ENCODE results near the gene CACNA1G. TPM values are rescaled to one million over a fixed set of nuclear protein-coding genes. Genes with fewer than 3 reads are reported as not detected.

CACNA1G gene
- total RNA-seq, 2 donors from 2014 or later, result 3.4 to 6.6 TPM

DNA sequence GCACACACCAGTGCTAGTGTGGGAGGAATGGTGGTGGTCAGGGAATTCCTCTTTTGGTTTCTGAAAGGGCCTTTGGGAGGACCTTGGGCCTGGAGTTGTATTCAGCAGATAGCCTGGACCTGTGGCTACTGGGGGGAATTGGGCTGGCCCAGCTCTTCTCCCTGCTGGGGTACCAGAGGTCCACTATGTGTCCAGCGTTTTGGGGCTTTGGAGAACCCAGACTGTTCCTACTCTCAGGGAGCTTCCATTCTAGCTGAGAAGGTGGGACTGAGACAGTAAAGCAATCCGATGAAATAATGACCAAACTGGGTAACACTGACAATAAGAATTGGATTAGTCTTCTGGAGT is 25.6 kb upstream of the CACNA1G start:
- no peak for DNase-seq (ENCODE audit: low spot score)
- H3K4me3 ChIP-seq, result peak overlapping the region; percentile 53 to 64
- H3K36me3 ChIP-seq, result peaks cover 0 to 3% of the 10 kb centered on the region in 2 donors
- 78% methylated on average over 2 of the region's 2 CpGs for WGBS
- TF ChIP-seq, protein P1, sequence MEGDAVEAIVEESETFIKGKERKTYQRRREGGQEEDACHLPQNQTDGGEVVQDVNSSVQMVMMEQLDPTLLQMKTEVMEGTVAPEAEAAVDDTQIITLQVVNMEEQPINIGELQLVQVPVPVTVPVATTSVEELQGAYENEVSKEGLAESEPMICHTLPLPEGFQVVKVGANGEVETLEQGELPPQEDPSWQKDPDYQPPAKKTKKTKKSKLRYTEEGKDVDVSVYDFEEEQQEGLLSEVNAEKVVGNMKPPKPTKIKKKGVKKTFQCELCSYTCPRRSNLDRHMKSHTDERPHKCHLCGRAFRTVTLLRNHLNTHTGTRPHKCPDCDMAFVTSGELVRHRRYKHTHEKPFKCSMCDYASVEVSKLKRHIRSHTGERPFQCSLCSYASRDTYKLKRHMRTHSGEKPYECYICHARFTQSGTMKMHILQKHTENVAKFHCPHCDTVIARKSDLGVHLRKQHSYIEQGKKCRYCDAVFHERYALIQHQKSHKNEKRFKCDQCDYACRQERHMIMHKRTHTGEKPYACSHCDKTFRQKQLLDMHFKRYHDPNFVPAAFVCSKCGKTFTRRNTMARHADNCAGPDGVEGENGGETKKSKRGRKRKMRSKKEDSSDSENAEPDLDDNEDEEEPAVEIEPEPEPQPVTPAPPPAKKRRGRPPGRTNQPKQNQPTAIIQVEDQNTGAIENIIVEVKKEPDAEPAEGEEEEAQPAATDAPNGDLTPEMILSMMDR (IDR thresholded peaks at IDR 0.05), result no peak
- TF ChIP-seq POLR2AphosphoS5 (IDR thresholded peaks at IDR 0.05), result no peak
- peaks cover 11% of the 10 kb centered on the region for H3K4me1 ChIP-seq (replicated peaks)
- H3K27ac ChIP-seq, result peak overlapping the region; percentile 83 to 85
- intact Hi-C loops (cut with DNase I), result no loop called here
- H3K27me3 ChIP-seq (replicated peaks; ENCODE audit: insufficient read depth), result no peaks in the 10 kb centered on the region
- H3K9me3 ChIP-seq, result no peaks in the 10 kb centered on the region

DNA sequence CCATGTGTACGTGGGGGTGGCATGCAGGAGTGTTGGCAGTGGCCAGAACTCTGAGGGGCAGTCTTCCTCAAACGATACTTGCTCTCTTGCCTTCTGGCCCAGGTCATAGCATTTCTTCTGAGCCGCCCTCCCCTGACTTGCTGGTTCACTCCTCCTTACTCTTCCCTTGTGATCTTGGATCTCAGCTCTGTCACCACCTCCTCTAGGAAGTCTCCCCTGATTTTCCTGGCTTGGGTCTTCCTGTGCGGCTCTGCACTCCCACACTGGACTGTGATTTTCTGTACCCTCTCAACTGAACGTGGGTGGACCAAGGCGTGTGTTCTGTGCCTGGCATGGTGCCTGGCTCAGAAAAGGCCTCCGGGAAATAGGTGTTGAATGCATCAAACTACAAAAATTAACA is 25.1 kb upstream of the CACNA1G start:
- intact Hi-C loops (cut with DNase I), result no loop called here
- peaks cover 11% of the 10 kb centered on the region for H3K4me1 ChIP-seq (replicated peaks)
- 71% methylated on average over 7 of the region's 7 CpGs for WGBS

DNA sequence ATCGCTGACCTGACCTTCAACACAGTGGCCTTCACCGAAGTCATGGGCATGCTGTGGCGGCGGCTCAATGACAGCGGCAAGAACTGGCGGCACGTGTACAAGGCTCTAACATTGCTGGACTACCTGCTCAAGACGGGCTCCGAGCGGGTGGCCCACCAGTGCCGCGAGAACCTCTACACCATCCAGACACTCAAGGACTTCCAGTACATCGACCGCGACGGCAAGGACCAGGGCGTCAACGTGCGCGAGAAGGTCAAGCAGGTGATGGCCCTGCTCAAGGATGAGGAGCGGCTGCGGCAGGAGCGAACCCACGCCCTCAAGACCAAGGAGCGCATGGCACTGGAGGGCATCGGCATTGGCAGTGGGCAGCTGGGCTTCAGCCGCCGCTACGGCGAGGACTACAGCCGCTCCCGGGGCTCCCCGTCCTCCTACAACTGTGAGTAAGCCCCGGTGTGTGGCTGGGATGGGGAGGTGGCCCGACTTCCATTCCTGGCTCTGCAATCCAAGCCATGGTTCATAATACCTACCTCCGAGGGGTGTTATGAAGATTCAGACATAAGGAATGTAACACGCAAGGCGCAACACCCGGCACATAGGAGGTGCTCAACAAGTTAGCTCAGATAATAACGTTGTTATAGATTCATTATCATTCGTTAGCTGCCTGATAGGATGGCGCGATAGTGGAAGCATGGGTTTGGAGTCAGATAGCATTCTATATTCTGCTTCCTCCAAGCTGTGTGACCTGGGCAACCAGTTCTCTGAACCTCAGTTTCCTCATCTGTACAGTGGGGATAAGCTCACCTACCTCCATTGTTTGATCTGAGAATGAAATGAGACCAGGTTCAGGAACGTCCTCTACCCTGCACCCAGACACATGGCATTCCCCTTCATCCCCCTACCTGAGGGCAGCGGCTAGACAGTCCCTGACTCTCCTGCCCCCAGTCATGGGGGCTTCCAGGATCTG is 23.6 kb upstream of the CACNA1G start:
- no peak for TF ChIP-seq POLR2A (IDR thresholded peaks at IDR 0.05)
- TF ChIP-seq POLR2AphosphoS5 (IDR thresholded peaks at IDR 0.05), result no peak
- TF ChIP-seq, protein P1 (IDR thresholded peaks at IDR 0.05), result no peak
- H3K9me3 ChIP-seq, result no peaks in the 10 kb centered on the region
- no peak overlapping the region for H3K4me3 ChIP-seq
- H3K27ac ChIP-seq, result peak overlapping the region; percentile 24 to 28
- peaks cover 0 to 3% of the 10 kb centered on the region in 2 donors for H3K36me3 ChIP-seq
- WGBS, result 92% methylated on average over 45 of the region's 45 CpGs
- peaks cover 21% of the 10 kb centered on the region for H3K4me1 ChIP-seq (replicated peaks)
- no peak for DNase-seq (ENCODE audit: low spot score)
- no peaks in the 10 kb centered on the region for H3K27me3 ChIP-seq (replicated peaks; ENCODE audit: insufficient read depth)
- intact Hi-C loops (cut with DNase I), result no loop called here

More for the DNA sequence above, 25.1 kb upstream of the CACNA1G start:
- Histone ChIP-seq H3K27me3 (replicated peaks; ENCODE audit: insufficient read depth) (no peaks in the 10 kb centered on the region), H3K27ac (peak overlapping the region in 1 of 2 donors; percentile 85), H3K9me3 (no peaks in the 10 kb centered on the region), H3K4me3 (peak overlapping the region in 1 of 2 donors; percentile 64), H3K36me3 (peaks cover 0 to 3% of the 10 kb centered on the region in 2 donors)
- no peak for DNase-seq (ENCODE audit: low spot score)
- TF ChIP-seq POLR2AphosphoS5 (IDR thresholded peaks at IDR 0.05) (no peak), POLR2A (IDR thresholded peaks at IDR 0.05) (no peak)
- TF ChIP-seq, protein P1 (IDR thresholded peaks at IDR 0.05), result no peak

DNA sequence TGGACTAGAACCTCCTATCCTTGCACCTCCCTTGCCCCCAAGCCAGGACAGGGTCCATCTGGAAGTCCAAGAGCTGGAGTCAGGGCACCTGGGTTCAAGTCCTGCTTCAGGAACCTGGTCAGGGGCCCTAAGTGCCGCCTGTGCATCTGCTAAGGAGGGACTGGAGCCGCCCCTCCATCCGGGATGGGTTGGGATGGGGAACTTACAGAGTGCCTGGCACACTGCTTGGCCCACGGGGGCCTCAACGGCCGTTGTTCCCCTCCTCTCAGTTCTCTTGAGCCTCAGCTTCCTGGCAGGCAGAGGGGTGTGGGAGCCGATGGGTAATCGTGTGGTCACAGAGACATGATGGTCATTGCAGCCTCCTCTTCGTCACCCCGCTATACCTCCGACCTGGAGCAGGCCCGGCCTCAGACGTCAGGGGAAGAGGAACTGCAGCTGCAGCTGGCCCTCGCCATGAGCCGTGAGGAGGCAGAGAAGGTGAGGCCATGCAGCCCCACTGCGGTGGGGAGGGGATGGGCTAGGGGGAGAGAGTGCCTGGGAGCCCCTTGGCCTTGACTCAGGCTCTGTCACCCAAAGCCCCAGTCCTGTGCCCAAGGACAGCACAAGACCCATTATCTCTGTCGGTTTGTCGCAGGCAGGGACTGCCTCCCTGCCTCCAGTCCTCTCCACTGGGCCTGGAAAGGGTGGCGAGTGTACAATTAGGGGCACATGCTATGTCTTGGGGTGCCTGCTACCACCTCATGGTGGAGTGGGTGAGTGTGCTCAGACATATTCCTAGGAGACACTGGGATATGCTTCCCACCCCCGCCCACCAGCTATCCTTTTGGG is 22.6 kb upstream of the CACNA1G start:
- Histone ChIP-seq H3K4me3 (no peak overlapping the region), H3K4me1 (replicated peaks) (peaks cover 23% of the 10 kb centered on the region), H3K9me3 (no peaks in the 10 kb centered on the region), H3K27me3 (replicated peaks; ENCODE audit: insufficient read depth) (no peaks in the 10 kb centered on the region), H3K36me3 (peaks cover 0 to 3% of the 10 kb centered on the region in 2 donors), H3K27ac (peak overlapping the region; percentile 24 to 28)
- WGBS, result 85% methylated on average over 20 of the region's 20 CpGs
- intact Hi-C loops (cut with DNase I), result no loop called here
- TF ChIP-seq POLR2AphosphoS5 (IDR thresholded peaks at IDR 0.05) (no peak), POLR2A (IDR thresholded peaks at IDR 0.05) (no peak)
- TF ChIP-seq, protein P1 (IDR thresholded peaks at IDR 0.05), result no peak
- no peak for DNase-seq (ENCODE audit: low spot score)

All from prostate gland (tissue), 2 donors.